G401.6 (cell line): ENCODE data around the gene DDX50.
"Not testable (repeated sequence)": the region's sequence is repeated elsewhere in the genome, so short reads cannot be mapped to it uniquely, and the experiment has no call there.

ENCODE experiments used
- FAIRE-seq: peaks from 2 replicates; lab custom pipeline; 2012; peaks lifted over from hg19 to GRCh38; lab: Jason Lieb, UNC

Gene DDX50

DNA sequence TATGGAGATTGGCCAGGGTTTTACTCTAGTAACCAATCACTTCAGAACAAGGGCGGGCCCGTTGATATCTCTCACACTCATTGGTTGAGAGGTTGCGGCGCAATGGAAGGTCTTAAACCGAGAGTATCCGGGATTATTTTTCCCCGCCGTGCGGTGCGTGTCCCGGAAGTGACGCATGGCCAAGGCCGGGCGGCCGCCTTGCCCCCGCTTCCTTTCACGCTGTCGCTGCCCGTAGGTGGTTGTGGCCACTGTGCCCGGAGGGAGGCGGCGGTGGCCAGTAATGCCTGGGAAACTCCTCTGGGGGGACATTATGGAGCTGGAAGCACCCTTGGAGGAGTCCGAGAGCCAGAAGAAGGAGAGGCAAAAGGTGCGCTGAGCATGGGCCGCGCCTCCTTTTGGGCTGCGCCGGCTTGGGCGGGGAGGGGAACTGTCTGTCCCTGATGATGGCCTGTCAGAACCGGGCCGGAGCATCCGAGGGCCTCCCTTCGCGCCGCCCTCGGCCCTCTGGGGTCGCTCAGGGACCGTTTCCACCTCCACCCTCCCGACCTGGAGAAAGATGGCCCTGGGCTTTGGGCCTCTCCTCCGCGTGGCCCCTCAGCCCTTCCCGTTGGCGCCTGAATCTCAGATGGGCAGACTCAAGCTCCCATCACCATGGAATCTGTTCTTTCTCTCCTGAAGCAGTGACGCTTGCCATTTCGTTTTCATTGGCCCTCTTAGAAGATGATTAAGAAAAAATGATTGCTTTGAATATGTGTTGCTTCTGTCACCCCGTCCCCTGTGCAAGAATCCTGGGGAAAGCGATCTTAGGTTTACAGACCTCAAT is at the start of gene DDX50:
Gene DDX50 (plus strand): TSS at position 211 of the 823 bp plus-strand sequence. CDS start 70 bp downstream, at position 281.
- peak; percentile 99 for FAIRE-seq

DNA sequence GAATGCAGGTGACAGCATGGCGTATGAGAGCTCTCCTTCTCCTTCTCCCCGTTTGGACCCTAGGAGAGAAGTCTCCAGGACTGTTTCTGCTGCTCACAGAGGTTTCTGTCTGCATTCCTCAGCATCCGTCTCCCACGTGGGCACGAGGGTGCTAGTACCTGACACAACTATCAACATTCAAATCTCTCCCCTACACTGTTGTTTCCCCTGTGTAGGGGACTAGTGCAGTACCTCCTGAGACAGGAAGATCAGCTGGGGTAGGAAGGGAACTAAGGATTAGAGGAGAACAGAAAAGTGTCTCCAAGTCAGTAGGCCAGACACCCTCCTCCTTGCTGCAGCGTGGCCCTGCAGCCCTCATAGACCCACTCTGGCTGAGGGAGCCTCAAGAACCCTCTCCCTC is 44.8 kb upstream of the DDX50 start:
- FAIRE-seq = no peak

GRCh38 chr10:68857005-68857404 is 44.1 kb upstream of the DDX50 start:
- FAIRE-seq = no peak

DNA sequence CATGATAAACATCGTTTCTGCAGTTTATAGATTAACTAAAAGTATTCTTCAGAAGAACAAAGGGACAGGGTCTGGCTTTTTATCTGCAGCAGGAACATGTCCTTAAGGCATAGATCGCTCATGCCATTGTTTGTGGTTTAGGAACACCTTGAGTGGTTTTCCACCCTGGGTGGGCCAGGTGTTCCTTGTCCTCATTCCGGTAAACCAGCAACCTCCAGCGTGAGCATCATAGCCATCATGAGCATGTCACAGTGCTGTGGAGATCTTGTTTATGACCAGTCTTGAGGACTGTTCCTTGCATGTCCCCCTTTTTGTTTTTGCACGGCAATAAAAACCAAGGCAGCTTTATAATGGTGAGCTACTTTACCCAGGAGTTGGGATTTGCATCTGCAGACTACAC is 39.9 kb upstream of the DDX50 start:
- no peak for FAIRE-seq

GRCh38 chr10:68864611-68865010 is 36.5 kb upstream of the DDX50 start:
- FAIRE-seq = no peak

DNA sequence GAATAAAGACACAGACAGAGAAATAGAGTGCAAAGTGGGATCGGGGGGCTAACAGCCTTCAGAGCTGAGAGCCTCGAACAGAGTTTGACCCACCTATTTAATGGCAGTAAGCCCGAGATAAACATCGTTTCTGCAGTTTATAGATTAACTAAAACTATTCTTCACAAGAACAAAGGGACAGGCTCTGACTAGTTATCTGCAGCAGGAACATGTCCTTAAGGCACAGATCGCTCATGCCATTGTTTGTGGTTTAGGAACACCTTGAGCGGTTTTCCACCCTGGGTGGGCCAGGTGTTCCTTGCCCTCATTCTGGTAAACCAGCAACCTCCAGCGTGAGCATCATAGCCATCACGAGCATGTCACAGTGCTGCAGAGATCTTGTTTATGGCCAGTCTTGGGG is 32.9 kb upstream of the DDX50 start:
- FAIRE-seq = not testable (repeated sequence)

GRCh38 chr10:68869623-68870022 is 31.5 kb upstream of the DDX50 start:
- no peak for FAIRE-seq

- FAIRE-seq = no peak
These were observed 31.1 kb upstream of the DDX50 start for GRCh38 chr10:68870061-68870460.

GRCh38 chr10:68870545-68871104 is 30.5 kb upstream of the DDX50 start:
- no peak for FAIRE-seq

DNA sequence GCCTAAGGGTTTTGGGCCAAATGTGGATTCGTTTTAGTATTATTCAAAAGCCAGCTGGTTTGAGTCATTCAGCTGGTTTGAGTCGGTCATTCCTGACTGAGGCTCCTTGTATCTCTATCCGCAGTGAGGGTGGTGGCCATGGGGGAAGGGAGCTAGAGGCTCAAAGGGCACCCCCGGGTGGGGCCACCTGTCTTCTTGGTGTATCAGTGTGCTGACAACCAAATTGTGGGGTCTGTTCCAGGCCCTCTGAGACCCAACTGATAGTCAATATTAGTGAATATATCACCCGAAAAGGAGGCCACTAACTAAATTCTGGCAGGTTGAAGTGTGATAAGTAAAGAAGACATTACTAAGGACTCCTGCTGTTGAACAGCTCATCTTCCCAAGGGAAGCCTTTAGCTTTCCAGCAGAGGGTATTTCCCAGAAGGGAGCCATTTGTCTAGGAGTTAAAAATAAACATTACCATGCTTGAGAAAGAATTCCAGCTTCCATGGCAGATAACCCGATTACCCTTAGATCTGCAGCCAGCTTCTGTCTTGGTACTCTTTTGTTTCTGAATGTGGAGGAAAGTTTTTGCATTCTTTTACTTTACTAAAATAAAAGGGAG is 29.9 kb upstream of the DDX50 start:
- FAIRE-seq = no peak

GRCh38 chr10:68871731-68872342 is 29.3 kb upstream of the DDX50 start:
- no peak for FAIRE-seq

DNA sequence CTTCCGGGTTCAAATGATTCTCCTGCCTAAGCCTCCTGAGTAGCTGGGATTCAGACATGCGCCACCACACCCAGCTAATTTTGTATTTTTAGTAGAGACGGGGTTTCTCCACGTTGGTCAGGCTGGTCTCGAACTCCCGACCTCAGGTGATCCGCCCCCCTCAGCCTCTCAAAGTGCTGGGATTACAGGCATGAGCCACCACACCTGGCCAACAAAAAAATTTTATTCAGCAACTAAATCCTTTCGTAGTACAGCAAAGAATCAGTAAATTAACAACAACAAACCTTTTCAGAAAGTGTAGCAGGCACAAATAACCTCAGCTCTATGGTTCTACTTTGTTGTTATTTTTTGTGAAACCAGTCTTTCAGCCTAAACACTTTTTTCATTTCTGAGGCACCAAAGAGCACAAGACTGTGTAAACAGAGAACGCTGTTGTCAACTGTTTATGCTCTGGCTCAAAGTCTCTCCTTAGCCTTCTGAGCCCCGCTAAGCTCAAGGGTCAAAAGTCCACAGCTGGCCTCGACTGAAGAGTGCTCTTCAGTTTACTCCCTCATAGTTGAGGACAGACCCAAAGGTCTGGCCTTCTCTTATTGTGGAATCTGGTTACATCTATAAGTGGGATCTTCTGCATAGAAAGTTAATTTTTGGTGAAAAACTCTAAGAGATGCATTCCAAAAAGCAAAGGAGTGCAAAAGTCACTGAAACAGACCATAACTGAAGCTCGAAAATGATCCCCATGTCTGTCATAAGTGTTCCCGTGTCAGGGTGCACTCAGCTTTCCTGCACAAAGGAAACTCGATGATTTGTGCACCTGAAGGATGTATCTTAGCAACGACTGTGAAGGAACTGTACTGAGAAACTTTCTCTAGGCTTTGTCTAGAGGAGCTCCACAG is 24.6 kb upstream of the DDX50 start:
- no peak for FAIRE-seq

- no peak for FAIRE-seq
These were observed 23.5 kb upstream of the DDX50 start for GRCh38 chr10:68877482-68878110.

DNA sequence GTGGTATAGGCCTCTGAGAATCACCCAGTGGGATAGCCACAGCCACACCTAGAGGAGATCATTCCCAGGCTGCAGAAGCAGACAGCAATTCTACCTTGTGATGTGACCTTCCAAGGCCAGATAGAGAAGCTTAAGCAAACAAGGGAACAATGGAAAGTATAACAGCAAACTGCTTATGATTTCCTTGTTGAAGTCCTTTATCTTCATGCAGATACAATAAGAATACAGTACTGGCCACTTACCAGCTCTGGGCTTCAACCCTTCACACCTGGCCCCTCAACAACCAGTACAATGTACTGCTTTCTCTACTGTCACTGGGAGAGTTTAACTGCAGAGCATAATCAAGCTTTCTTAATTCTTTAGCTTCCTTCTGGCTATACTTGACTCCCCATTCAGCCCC is 22.6 kb upstream of the DDX50 start:
- FAIRE-seq = no peak

- FAIRE-seq = no peak
These were observed 21.5 kb upstream of the DDX50 start for GRCh38 chr10:68879628-68880027.

- FAIRE-seq = no peak
These were observed 20.9 kb upstream of the DDX50 start for GRCh38 chr10:68880181-68880580.

DNA sequence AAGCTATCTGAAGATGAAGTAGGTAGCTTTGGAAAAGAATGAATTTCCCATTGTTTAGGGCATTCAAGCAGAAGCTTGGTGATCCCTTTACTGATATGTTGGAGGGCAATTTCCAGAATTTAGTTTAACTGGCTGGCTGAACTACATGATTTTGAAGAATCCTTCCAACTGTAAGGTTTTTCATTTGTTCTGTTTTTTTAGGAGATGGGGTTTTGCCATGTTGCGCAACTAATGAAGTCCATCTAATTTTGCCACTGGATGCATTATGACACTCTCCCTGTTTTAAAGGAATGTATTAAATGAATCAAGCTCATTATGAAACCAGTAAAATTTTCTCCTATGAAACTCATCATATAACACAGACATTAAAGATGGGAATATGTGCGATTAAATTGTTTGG is 6.1 kb upstream of the DDX50 start:
- no peak for FAIRE-seq

DNA sequence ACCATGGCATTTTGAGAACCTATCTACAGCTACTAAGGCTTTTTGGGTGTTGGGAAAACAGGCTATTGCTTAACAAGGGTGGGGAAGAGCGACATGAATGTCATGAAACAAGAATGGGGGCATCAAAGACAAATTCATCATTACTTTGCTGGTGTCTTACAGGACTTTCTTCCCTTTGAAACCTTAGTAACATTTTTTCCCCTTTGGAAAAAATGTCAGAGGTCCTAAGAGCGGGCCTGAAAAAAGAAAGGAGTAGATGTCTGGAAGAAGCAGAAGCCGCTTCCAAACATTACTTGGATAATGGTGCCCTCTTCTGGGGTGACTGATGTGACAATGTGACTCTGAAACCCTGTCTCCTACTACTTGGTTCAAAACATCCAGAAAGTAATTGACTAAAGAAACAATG is 3.8 kb upstream of the DDX50 start:
- peak; percentile 93 for FAIRE-seq

DNA sequence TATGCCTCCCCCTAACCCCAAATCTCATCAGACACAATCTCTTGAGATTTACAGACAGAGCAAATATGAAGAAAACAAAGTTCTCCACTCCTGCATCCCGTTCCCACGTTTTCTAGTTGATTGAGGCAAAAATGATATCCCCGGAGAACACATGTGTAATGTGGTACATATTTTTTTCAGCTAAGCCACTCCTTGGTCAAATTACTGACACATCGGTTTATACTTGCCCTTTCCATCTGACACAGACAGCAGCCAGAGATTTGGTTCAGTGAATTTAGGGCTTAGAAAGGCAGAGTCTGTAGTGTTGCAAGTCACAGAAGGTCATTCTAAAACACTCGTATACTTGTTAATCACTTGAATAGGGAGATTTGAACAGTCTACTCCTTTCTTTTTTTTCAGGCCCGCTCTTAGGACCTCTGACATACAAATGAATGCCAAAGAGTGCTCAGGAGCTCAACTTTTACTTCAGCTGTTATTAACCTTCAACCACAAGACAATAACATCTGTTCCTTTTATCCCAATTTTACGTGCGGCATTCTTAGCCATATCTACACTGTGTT is 1.8 kb upstream of the DDX50 start:
- FAIRE-seq = no peak

- FAIRE-seq = no peak
These were observed 549 bp upstream of the DDX50 start for GRCh38 chr10:68900427-68901104.

GRCh38 chr10:68902382-68902781 is 1.3 kb downstream of the DDX50 start:
- no peak for FAIRE-seq
